HT1080 (cell line): ENCODE measurements around the gene GRAMD4. TPM values are rescaled to one million over a fixed set of nuclear protein-coding genes. Genes with fewer than 3 reads are reported as not detected.

Source experiments
- DNase-seq: peaks from one replicate; pipeline ENCODE4 v3.0.0-alpha.2; 2015; ENCODE audit warnings: low read depth
- total RNA-seq: library from RNA; depleted of rRNA; stranded (reverse); fragments of >200 nt; shearing (Covaris generic); gene quantifications from 2 replicates; pipeline ENCODE4 v1.2.3, GENCODE V29; 2014

Gene GRAMD4
- total RNA-seq, 1 experiment from 2014 or later = 13.3 TPM

DNA sequence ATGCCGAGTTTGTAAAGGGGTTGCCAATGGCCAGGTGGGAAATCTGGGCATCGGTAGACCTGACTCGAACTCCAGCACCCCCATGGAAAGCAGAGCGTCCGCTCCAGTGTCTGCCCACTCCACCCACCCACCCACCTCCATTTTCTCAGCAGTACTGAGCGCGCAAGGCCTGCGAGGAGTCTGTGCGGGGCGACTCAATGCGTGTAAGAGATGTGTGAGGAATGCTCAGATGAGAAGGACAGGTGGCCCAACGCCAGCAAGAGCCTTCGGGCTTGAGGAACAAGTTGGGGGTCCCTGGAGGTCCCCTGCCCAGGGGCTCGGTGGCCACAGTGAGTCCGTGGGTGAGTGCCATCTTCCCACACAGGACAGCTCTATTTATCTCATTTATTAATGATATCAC, 67.3 kb downstream of the GRAMD4 start:
- DNase-seq = no peak

DNA sequence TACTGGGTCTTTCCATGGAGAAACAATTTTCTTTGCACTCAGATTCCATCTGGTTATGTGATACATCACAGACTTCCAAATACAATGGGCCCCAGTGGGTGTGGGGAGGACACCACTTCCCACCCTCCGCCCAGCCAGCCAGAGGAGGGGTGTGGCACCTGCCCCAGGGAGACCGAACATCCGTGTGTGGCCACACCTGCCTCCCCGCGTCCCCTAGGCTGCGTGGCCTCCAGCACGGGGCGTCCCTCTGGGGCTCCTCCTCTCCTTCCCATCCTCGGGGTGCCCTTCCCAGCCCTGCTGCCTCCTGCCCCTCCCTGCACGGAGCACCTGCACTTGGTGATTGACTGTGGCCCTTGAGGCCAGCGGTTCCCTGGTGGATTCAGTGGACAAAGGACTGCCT, 68.8 kb downstream of the GRAMD4 start:
- no peak for DNase-seq

DNA sequence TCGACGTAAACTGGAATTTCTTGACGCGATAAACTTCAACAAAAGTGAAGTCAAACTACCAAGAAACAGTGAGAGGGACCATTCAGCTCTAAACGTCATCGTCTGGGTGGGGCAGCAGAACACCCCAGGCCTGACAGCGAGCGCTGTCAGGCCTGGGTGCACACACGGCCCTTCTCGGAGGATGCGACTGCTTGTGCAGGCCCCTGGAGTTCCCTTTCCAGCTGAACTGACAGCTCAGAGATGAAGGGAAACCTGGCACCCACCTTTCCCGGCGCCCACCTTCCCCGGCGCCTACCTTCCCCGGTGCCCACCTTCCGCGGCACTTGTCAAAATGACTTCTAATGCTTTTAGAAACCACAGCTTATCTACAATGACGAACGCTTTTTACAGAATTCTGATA, 70.0 kb downstream of the GRAMD4 start:
- DNase-seq = no peak

DNA sequence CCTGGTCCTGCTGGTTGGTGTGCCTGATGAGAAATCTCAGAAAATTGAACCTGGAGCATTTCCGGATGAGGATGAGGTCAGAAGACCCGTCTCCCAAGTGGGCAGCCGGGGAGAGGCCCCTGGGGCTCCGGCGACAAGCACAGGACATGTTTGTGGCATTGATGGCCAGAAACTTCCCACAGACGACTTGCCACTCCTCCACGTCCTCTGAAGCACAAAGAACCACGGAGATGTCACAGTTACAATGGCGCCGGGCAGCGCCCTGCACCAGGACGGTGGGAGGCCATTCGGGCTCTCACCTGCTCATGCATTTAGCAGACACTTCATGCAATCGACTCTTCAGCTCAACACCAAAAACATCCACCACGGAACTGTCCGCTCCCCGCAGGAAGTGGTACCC, 71.4 kb downstream of the GRAMD4 start:
- no peak for DNase-seq

DNA sequence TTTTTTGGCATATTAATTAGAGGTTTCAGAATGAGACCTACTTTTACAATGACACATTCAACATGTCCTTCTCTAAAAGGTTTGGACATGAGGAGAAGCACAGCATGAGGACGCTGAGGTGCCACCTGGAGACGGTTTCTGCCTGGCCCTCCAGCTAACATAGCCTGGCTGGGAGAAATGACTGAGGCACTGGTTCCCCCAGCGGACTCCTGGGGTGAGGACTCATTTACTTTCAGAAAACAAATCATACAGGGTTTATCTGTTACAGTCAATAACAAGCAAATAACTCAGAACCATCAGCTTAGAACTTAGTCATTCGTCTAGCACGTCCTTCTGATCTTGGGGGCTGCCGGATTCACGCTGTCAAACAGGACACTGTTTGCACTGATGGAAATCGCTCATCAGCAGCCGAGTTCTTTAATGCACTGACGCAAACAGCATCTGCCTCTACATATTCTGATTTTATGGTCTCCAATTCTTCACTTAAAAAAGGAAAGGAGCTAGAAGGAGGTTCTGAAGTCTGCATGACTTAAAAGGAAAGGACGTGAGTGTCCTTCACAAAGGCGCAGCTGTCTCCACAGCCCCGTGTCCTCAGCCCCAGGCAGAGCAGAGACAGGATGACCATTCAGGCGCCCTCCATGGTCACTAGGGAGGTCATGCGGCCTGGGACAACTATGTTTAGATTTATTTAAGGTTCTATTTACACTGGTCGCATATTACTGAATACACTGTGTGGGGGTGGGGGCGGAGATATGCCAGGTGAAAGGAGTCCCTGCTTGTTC, 73.6 kb downstream of the GRAMD4 start:
- DNase-seq = no peak

DNA sequence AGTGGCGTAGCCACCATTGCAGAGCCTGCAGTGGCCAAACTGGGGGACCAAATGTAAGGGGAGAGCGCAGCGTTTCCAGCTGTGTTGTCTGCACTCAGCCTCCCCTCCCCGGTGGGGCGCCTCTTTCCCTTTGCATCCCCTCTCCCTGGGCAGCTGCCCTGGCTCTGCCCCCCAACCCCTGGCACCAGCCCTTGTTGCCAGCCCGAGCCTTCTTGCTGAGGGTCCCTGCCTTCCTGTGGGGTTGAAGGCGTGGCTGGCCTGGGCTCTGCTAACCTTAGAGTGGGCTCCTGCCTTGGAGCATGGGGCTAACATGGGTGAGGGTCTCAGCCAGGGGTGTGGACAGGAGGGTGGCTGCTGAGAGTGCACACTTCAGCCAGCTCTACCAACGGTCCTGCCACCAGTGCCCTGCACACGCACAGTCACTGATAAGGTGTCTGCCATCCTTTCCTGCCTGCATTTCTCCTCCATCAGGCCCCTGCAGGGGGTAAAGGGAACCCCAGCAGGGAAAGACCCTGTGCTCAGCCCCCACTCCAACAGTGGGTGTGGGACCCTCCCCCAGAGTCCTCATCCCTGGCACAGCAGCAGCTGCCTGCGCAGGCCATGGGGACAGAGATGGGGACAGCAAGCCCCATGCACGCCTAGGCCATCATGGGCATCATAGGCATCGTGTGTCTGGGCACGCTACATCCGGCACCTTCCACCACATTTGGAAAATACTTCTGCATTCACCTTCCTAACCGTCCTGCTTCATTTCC, 74.4 kb downstream of the GRAMD4 start:
- no peak for DNase-seq

DNA sequence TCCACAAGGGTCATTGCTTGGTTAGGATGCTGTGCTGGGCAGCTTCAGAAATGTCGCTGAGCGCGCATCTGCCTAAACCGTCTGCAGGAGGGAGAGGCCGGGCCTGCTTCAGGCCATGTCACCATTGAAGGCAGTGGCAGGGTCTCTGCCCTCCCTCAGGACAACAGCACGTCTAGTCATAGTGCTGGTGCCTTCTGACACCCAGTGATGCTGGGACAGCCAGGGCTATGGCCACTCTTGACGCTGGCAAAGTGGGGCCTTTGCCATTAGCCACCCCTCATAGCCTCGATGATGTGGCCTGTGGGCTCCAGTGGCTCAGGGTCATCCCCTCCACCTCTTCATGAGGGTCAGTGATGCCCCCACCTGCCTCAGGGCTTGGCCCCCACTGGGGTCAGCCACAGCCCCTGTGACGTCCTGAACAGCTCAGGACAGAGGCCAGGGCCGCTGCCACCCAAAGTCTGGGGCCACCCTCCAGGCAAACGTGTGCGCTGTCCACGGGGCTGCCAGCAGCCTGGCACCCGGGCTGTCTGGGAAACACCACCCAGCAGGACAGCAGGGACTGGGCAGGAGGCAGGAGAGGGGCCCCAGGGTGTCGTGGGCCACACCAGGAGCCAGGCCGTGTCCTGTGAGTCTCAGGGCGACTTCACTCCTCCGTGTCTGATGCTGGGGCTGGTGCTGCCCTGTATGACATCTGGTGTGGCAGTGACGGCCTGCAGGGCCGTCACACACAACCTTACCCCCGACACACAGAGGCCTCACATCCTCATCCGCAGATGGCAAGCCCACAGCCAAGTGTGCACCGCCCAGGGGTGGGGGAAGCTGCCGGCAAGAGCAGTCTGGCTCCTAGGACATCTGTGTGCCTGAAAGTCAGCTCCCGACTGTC, 75.4 kb downstream of the GRAMD4 start:
- DNase-seq = no peak

DNA sequence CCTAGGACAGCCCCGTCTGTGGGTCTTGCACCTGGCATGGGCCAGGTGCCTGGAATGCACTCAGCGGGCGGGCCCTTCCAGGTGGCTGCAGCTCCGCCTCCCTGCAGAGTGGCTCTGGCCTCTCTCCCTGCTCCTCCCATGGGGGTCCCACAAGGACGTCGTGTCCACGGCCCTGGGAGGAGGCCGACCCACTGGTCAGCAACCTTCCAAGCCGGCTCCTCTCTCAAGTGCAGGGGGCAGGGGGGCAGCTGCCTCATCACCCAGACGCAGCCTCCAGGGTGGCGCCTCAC, 76.0 kb downstream of the GRAMD4 start:
- no peak for DNase-seq

DNA sequence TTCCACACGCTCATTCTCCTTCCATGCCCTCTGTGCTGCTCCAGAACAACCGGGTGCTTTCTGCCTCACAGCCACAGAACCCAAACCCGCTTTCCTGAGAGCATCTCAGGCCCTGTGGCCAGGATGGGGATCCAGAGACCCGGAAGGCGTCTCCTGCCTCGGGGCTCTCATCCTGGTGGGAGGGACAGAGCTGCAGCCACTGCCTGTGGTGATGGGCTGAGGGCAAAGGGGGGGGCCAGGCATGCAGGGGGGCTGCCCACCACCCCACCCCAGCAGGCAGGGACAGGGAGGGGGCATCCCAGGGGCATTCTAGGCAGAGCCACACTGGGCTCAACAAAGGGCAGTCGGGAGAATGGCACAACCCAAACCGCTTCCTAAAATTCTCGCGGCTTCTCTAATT, 76.4 kb downstream of the GRAMD4 start:
- DNase-seq = no peak

DNA sequence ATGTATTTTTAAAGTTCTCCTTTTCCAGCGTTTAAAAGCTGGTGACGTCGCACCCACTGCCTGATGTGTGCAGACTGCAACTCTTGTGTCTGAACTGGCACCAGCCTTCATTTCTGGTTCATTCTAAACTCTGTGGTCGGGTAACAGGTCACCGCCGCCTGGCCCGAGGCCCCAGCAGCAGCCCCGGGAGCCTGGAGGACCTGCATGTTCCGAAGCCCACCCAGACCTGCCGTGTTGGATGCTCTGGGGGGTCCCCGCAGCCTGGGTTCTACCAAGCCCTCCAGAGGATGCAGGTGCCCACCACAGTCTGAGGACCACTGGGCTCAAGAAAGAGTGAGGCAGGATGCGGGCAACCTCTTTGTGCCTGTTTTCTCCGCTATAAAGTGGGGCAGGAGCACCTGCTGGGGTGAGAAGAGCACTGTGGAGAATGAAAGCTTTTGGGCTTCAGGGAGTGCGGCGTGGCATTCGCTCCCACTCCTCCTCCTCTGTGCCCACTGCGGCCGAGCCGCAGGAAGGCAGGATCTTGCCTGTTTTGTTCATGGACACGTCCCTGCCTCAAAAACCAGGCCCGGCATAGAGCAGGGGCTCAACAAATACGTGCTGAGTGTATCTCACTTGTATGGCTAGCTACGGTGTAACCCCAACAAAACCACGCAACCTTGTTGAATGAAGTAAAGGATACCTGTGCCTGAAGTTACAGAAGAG, 77.8 kb downstream of the GRAMD4 start:
- DNase-seq = no peak

DNA sequence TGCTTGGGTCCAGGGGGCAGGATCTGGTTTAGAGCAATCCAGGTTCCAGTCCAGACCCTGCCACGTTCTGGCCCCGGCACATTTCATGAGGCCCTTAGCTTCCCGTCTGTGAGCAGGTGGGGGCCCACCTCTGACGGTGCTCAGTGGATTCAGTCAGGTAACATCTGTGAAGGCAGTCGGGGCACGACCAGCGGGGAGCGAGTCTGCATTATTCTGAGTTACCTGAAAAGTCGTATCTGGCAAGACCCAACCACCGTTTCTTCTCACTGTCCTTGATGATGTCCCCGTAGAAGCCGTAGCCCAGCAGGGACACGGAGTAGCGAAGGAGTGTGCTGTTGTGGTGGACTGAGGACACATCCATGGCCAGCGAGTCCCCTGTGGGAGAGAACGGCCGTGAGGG, 78.9 kb downstream of the GRAMD4 start:
- no peak for DNase-seq

DNA sequence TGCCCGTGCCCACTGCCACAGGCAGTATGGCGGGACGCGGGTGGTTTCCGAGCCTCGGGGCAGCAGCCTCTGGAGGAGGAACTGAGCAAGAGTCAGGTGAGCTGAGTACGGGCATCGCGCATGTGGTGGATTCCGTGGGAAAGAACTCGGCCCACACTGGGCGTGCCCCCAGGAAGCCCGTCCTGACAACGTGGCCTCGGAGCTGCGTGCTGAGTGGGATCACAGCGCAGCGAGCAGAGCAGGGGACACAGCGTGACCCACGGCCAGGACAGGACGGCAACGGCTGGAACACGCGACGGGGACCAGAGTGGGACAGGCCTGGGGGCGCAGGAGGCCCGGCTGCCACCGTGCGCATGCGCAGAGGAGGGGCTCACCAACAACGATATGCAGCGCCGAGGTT, 81.1 kb downstream of the GRAMD4 start:
- DNase-seq = no peak

DNA sequence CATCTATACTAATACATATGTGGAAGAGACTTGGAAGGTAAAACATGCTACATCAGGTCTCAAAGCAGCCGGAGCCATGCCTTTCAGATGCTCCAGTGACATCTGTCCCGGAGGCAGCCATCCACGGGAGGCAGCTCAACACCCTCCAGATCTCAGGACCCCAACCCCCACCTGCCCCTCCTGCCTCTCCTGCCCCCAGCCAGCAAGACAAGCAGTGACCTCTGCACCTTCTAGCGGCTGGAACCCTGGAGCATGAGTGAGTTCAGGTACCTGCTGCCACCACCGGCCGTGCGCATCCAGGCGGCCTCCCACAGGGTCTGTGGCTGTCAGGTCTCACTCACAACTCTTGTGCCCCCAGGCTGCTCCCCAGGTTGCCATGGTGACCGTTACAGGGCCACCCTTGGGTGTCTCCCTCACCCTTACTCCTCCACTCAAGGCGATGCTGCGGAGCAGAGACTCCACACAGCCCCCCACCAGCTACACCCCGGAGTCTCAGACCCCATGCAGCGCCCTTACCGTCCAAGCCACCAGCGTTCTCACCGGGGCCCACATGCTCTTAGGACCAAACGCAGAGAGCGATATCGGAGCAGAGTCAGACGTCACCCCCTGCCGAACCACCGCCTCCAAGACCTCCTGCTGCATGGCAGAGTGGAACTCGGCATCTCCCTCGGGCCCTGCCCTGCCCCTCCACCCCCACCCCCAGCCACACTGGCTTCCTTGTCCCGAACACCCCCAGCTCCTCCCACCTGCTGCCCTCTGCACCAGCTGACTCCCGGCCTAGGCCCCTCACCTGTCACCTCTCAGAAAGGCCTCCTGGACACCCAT, 83.2 kb downstream of the GRAMD4 start:
- DNase-seq = no peak

DNA sequence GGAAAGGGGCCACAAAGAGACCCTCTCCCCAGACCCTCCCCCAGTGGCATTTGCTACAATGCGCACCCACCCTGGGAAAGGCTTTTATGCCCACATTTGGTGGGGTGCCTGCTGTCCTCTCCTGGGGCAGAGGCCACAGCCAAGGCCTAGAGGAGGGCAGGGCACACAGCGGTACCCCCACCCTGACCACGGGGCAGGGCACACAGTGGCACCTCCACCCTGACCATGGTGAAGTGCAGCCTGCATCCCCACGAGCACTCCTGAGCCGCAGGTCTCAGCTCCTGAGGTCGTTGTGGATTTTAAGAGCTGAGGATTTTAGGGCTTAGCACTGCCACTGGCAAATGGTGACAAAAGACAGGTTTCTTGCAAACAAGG, 83.8 kb downstream of the GRAMD4 start:
- no peak for DNase-seq

DNA sequence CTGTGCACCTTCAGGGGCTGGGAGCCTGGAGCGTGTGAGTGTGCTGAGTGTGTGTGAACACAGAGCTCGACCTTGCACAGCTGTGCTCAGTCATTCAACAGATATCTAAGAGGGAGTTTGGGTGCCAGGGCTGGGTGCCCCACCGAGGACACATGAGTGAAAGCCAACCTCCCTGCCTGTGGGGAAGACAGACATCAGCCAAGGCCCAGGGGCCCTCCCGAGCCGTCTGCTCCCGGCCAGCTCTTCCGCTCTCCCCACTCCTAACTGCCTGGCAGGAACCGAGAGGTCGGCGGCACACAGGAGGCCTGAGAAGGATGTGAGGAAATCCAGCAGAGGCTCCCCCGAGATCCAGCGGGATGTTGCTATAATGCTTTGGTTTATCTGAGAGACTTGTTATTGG, 85.9 kb downstream of the GRAMD4 start:
- no peak for DNase-seq

DNA sequence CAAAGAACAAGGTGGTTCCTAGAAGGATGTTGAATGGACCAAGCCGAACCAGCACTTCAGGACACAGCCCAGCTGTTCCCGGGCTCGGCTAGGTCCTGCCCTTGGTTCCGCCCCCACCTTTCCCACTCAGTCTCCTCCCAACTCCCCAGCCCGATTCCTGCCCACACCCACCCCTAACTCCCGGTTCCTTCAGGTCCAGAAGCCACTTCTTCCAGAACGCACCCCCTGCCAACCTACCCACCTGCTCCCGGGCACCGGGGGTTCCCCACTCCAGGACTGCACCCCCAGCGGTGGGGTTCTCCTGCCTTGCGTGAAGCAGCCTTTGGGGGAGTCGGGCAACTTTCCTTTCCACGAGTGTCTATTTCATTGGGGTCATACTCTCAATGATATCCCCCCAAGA, 87.1 kb downstream of the GRAMD4 start:
- no peak for DNase-seq

DNA sequence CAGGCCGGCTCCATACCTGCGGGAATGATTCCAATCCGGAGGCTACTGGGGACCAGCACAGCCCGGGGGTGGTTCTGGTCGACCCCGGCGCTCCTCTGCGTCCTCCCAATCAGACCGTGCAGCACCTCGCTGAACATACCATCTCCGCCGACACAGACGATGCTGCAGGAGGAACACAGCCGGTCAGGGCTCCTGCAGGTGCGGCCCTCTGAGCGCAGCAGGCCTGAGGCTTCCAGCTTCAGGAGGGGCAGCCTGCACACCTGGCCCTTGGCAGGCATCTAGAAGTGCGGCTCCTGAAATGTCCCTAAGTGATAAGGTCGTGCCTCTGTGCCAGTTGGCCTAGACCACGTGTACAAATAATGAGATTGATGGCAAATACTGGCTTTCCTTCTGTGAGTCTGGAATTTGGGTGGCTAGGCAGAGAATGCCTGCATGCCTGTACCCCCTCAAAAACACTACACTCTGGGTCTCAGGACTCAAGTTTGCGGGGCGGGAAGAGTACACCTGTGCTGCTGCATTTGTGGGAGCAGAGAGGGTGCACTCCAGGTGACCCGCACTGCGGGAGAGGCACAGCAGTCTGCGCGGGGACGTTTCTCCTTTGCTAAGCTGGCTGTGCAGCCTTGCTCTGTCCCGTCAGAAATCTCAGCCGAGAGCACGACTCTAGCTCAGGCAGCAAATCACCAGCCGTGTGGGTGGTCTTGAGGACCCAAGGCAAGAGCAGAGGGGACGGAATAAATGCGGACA, 87.8 kb downstream of the GRAMD4 start:
- DNase-seq = no peak

DNA sequence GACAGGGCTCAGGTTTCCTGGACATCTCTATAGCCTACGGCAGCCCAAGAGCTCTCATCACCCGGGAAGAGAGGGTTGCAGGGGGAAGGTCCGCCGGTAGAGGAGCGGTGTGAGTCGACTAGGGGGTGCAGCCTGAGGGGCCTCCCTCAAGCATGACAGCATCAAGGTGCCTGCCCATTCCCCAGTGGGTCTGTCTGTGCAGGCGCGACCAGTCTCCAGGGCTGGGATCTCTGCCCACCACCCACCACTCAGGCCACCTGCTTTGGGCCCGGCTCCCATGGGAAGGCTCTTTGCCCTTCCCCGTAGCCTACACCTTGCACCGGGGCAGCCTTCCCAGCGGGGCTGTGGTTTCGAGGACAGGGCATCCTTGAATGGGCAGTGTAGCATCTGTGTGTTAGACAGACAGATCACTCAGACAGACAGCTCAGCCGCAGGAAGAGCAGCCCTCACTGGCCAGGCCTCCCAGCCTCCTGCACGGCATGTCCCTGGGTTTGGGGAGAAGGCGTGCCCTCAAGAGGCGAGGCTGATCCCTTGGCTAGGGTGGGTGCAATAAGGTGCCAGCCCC, 88.7 kb downstream of the GRAMD4 start:
- no peak for DNase-seq

DNA sequence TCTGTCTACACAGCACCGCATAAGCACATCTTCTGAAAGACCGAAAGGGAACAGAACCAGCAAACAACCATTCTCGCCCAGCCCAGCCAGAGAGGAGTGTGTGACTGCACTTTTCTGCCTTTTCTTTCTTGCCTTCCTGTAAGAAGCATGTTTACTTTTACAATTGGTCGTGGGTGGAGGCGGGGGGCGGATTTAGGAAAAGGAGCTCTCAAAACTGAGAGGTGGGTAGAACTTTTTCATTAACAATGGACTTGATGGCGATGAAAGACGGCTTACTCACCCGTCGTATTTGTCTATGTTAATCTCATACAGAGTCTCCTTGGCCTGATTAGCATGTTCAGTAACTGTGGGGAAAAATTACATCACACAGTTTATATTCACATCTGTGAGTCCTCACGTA, 90.6 kb downstream of the GRAMD4 start:
- no peak for DNase-seq

DNA sequence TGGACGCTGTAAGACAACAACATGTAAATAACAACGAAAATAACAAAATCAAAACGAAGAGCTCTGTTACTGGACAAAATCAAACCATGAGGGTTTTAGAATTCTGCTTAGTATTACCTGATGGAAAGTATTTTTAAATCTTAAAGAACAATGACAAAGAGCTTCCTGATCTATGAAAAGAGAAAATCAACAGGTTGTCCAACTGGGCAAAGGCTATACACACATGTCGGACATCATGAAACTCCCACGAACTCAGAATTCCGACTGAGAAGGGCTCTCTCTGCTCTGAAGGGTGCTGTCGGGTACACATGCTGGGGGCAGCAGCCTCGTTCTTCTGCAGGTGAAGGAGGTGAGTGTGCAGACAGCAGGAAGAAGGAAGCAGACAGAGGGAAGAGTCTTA, 92.1 kb downstream of the GRAMD4 start:
- DNase-seq = no peak
